H54 (cell line): ENCODE data around the gene CD300H.
"Not testable (repeated sequence)": the region's sequence is repeated elsewhere in the genome, so short reads cannot be mapped to it uniquely, and the experiment has no call there.

Experiments used
- DNase-seq: peaks from one replicate; pipeline ENCODE4 v3.0.0; 2011; ENCODE audit warnings: low spot score, mixed read lengths; ENCODE audit not compliant: insufficient read length
- FAIRE-seq: peaks from 3 replicates; lab custom pipeline; 2011; peaks lifted over from hg19 to GRCh38; lab: Jason Lieb, UNC
- POLR2A ChIP-seq: IDR thresholded peaks from 2 replicates; pipeline ENCODE4 v1.6.1; 2011; ENCODE audit warnings: low read depth, mild to moderate bottlenecking, low read length

The CD300H gene

DNA sequence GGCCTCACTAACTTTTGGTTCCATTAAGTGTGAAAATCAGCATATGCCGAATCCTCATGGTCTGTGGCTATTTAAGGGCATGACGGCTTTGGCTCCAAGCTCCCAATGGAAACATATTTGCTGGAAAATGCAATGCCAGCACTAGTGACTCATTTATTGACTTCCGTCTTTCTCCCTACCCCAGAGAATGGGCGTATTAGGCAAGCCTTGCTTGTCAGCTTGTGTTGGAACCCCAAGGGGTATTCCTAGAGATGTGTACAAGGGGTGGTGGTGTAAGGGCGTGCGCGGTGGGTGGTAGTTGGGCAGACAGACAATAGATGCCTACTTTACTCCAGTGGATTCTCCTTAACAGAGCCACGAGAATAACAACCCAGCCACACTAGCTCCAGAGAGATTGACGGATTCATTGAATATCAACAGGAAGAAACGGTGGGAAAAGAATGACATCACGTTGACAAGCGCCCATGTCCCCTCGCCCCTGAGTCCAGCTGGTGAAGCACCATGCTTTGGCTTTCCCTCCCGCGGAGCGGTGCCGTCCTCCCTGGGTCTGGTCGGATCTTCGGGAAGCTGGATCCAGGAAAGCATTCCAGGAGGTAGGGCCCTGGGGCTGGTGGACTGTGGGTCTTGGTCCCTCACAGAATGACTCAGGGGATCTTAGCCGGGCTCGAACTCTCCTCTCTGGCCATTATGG is 46.4 kb downstream of the CD300H start:
- no peak for FAIRE-seq
- no peak for DNase-seq
- no peak for TF ChIP-seq POLR2A

DNA sequence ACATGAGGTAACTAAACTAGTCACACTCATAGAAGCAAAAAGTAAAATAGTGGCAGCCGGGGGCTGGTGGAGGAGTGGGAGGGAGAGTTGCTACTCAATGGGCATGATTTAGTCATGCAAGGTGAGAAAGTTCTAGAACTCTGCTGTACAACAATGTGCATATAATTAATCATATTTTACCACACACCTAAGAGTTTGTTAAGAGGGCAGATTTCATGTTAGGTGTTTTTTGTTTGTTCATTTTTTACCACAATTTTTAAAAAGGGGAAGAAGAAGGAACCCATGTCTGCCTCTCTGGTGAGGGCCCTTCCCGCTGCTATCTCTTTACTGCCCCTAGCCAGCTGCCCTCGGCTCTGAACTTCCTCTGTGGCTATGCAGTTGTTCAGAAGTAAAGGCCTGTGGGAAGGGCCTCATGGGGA is 47.3 kb downstream of the CD300H start:
- no peak for FAIRE-seq
- no peak for DNase-seq
- TF ChIP-seq POLR2A: no peak

DNA sequence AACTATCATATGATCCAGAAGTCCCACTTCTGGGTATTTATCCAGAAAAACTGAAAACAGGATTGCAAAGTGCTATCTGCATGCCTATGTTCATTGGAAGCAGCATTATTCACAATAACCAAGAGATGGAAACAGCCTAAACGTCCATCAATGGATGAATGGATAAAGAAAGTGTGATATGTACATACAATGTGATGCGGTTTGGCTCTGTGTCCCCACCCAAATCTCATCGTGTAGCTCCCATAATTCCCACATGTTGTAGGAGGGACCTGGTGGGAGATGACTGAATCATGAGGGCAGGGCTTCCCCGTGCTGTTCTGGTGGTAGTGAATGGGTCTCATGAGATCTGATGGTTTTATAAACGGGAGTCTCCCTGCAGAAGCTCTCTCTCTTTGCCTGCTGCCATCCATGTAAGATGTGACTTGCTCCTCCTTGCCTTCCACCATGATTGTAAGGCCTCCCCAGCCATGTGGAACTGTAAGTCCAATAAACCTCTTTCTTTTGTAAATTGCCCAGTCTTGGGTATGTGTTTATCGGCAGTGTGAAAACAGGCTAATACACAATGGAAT is 48.8 kb downstream of the CD300H start:
- FAIRE-seq, DNase-seq: not testable (repeated sequence)

DNA sequence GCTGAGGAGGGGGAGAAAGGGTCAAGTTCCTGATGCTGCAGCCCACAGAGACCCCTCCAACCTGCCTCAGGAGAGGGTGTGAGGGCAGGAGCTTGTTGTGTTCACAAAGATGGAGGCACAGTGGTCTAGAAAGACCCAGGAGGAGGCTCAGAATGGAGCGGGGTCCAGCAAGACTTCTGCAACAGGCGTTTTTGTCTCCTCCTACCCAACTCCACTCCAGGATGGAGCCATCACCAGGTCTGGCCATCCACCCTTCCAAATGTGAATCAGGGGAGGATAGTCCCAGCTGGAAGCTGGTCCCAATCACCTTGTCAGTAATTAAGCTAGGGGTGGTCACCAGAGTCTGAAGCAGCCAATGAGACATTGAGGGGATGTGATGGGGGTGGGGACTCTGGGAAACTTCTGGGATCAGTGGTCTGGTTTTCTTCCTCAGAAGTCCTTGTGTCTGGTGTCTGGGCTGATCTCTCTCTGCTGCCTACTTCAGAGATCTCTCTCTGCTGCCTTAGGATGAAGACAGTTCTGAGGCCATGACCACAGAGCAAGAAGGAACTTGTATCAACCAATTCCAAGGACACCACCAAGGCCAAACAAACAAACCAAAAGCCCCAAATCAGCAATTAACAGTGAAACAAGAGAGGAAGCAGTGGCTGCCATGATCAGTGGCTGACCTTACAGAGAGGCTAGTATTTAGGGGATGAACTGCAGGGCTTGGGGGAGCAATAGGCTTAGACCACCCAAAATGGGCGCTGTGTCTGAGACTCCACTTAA is 50.6 kb downstream of the CD300H start:
- FAIRE-seq (no peak), DNase-seq (no peak)
- no peak for TF ChIP-seq POLR2A

DNA sequence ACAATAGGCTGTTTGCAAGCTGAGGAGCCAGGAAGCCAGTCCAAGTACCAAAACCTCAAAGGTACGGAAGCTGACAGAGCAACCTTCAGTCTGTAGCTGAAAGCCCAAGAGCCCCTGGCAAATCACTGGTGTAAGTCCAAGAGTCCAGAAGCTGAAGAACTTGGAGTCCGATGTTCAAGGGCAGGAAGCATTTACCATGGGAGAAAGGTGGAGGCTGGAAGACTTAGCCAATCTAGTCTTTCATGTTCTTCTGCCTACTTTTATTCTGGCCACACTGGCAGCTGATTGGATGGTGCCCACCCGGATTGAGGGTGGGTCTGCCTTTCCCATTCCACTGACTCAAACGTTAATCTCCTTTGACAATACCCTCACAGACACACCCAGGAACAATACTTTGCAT is 51.4 kb downstream of the CD300H start:
- TF ChIP-seq POLR2A: no peak
- no peak for DNase-seq
- FAIRE-seq: no peak

DNA sequence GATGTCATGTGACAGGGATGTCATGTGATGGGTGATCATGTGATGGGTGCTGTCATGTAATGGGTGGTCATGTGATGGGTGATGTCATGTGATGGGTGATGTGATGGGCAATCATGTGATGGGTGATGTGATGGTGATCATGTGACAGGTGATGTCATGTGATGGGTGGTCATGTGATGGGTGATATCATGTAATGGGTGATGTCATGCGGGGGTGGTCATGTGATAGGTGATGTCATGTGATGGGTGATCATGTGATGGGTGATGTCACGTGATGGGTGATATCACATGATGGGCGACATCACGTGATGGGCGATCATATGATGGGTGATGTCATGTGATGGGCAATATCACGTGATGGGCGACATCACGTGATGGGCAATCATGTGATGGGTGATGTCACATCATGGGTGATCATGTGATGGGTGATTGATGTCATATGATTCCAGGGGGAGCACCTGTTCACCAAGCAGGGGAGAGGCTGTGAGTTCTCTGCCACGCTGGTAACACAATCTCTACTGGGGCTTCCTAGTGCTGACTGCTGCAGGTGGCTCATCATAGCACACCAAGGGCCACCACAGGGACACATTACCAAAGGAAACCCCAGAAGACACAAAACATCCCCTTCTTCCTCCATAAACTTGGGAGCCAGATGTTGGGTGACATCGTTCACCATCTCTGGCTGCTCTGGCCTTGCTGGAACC is 52.5 kb downstream of the CD300H start:
- DNase-seq: no peak
- TF ChIP-seq POLR2A: no peak
- no peak for FAIRE-seq

DNA sequence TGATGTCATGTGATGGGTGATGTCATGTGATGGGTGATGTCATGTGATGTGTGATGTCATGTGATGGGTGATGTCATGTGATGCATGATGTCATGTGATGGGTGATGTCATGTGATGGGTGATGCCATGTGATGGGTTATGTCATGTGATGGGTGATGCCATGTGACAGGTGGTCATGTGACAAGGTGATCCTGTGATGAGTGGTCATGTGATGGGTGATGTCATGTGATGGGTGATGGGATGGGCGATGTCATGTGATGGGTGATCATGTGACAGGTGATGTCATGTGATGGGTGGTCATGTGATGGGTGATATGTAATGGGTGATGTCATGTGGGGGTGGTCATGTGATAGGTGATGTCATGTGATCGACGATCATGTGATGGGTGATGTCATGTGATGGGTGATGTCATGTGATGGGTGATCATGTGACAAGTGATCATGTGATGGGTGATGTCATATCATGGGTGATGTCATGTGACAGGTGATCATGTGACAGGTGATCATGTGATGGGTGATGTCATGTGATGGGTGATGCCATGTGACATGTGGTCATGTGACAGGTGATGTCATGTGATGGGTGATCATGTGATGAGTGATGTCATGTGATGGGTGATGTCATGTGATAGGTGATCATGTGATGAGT is 53.2 kb downstream of the CD300H start:
- no peak for FAIRE-seq
- no peak for TF ChIP-seq POLR2A
- no peak for DNase-seq

DNA sequence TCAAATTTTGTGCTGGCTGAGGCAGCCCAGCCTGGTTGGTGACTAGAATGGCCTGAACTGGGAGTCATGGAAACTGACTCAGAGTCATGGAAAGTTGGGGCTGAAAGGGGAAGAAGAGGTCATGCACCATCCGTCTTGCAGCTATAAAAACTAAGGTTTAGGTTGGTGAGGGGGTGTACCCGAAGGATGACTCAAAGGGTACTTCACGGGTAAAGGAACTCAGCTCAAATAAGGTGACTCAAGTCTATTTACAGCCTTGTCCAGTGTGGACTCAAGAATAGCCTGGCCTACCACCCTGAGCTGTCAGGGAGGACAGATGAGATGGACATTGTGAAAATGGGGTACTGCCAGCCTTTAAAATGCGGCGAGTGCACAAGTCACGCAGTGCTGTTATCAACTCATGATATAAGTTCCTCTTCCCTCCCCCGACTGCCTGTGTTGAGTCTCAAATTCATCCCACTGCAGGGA is 54.7 kb downstream of the CD300H start:
- no peak for TF ChIP-seq POLR2A
- DNase-seq (no peak), FAIRE-seq (no peak)

DNA sequence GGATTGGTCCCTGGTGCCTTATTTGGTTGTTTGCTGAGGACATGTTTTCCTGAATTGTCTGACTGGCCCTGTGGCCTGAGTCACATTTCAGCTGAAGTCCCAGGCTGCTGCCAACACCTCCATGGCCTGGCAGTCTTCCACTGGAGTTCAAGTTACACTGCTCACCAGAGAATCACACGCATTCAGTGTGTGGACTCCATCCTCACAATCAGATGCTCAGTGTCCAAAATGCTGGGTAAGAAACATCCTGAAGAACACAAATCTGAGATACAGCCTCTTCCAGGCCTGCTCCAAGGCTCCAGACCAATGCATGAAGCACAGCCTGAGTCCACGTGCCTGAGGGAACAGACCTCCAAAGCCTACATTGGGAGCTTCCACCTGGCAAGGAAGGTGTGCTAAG is 55.3 kb downstream of the CD300H start:
- no peak for TF ChIP-seq POLR2A
- DNase-seq (no peak), FAIRE-seq (no peak)
